Upper lobe of left lung (tissue), 6 donors: Measurements from ENCODE around the gene VIPR1. TPM values are rescaled to one million over a fixed set of nuclear protein-coding genes. Genes with fewer than 3 reads are reported as not detected.
A peak's percentile ranks its signal among the peaks of the same experiment; 100 is the strongest.

ENCODE experiments used
- ATAC-seq, 2 donors: fragments of 200-7000 bp; cut with Tn5 transposase; one replicate each; pipeline ENCODE4 v1.9.1; 2022; ENCODE audit warnings: mild to moderate bottlenecking in 2 of 2, moderate library complexity in 2 of 2; ENCODE audit not compliant: low FRiP score in 2 of 2
- DNase-seq, 2 donors: peaks; one replicate each; pipeline ENCODE4 v3.0.0-alpha.2; 2019 to 2020
- H3K27ac ChIP-seq, 4 donors: fragments of 200-600 bp; sonication (generic); one replicate each; pipeline ENCODE4 v1.5.1; 2016 to 2019
- H3K27me3 ChIP-seq, 4 donors: fragments of 200-600 bp; sonication (generic); one replicate each; pipeline ENCODE4 v1.5.1; 2017 to 2019
- H3K36me3 ChIP-seq, 4 donors: fragments of 200-600 bp; sonication (generic); one replicate each; pipeline ENCODE4 v1.5.1; 2016 to 2019
- H3K4me1 ChIP-seq, 4 donors: fragments of 200-600 bp; sonication (generic); one replicate each; pipeline ENCODE4 v1.5.1; 2018 to 2019
- H3K4me3 ChIP-seq, 4 donors: fragments of 200-600 bp; sonication (generic); one replicate each; pipeline ENCODE4 v1.5.1; 2017 to 2019; ENCODE audit warnings: mild to moderate bottlenecking in 2 of 4, moderate library complexity in 1 of 4
- H3K9me3 ChIP-seq, 4 donors: fragments of 200-600 bp; sonication (generic); one replicate each; pipeline ENCODE4 v1.5.1; 2018 to 2019
- EP300 ChIP-seq, 4 donors: sonication (generic); formaldehyde crosslinking; IDR thresholded peaks; one replicate each; pipeline ENCODE4 v1.5.1; 2017; ENCODE audit warnings: antibody characterized with exemption in 4 of 4, control low read depth in 2 of 4
- POLR2A ChIP-seq, 4 donors: fragments of 450-650 bp; IDR thresholded peaks; one replicate each; pipeline ENCODE4 v1.5.1; 2016 to 2017; ENCODE audit warnings: antibody characterized with exemption in 4 of 4, mild to moderate bottlenecking in 2 of 4
- POLR2AphosphoS5 ChIP-seq, 2 donors: sonication (generic); formaldehyde crosslinking; IDR thresholded peaks; one replicate each; pipeline ENCODE4 v1.5.1; 2017; ENCODE audit warnings: antibody characterized with exemption in 2 of 2
- WGBS, 2 donors: methylation state at CpG; one replicate each; pipeline ENCODE4 v1.1.5; 2017 to 2018; 5-methylcytosine and 5-hydroxymethylcytosine counted together
- small RNA-seq, 4 donors: library from RNA; depleted of rRNA; stranded (forward); fragments of <200 nt; gene quantifications; one replicate each; pipeline ENCODE3, GENCODE V24; 2016
- total RNA-seq, 6 donors: library from RNA; depleted of rRNA in 4 of 6; stranded (reverse); fragments of >200 nt in 4 of 6; gene quantifications; one replicate each; pipeline versions ENCODE4 v1.1.0 to v1.2.1, GENCODE V29; 2016 to 2021
- TF ChIP-seq, protein P1 (sequence below), 6 experiments: fragments of 450-650 bp in 4 of 6; fragments of 200-600 bp in 2 of 6; sonication (generic) in 2 of 6; IDR thresholded peaks; one replicate each; pipeline ENCODE4 v1.5.1; 2016 to 2019; ENCODE audit warnings: antibody characterized with exemption in 6 of 6
- donor health status: DM: no; HTN: no; CAD: no; lungs with moderate emphysema.
- donor health status: DM: no; HTN: yes; CAD: no; lungs with severe emphysema.

VIPR1 gene
- total RNA-seq, 6 donors from 2014 or later, result 92.6 to 577 (median 198) TPM

DNA sequence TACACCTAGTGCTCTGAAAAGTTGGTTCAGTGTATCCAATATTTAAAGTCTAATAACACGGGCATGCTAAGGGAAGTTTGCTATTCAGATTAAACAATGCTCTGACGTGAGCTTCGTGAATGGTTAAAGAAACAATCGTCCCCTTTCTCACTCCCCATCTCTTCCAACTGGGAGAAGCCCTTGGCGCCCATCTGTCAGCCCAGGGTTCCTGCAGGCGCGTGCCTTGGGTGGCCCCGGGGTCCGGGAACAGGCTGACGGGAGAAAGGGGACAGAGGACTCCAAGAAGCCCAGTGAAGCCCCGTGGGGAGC, 78.9 kb downstream of the VIPR1 start:
- DNase-seq (no peak), ATAC-seq (no peak)
- Histone ChIP-seq H3K4me3 (peak overlapping the region; percentile 38 to 94 (median 75)), H3K27me3 (no peaks in the 10 kb centered on the region), H3K27ac (peak overlapping the region; percentile 85 to 96 (median 88)), H3K9me3 (no peaks in the 10 kb centered on the region), H3K4me1 (peaks cover 14 to 32% (median 24%) of the 10 kb centered on the region in 4 donors), H3K36me3 (no peaks in the 10 kb centered on the region)
- TF ChIP-seq EP300 (IDR thresholded peaks at IDR 0.05) (no peak), POLR2A (IDR thresholded peaks at IDR 0.05) (no peak), POLR2AphosphoS5 (IDR thresholded peaks at IDR 0.05) (no peak)
- TF ChIP-seq, protein P1, sequence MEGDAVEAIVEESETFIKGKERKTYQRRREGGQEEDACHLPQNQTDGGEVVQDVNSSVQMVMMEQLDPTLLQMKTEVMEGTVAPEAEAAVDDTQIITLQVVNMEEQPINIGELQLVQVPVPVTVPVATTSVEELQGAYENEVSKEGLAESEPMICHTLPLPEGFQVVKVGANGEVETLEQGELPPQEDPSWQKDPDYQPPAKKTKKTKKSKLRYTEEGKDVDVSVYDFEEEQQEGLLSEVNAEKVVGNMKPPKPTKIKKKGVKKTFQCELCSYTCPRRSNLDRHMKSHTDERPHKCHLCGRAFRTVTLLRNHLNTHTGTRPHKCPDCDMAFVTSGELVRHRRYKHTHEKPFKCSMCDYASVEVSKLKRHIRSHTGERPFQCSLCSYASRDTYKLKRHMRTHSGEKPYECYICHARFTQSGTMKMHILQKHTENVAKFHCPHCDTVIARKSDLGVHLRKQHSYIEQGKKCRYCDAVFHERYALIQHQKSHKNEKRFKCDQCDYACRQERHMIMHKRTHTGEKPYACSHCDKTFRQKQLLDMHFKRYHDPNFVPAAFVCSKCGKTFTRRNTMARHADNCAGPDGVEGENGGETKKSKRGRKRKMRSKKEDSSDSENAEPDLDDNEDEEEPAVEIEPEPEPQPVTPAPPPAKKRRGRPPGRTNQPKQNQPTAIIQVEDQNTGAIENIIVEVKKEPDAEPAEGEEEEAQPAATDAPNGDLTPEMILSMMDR (IDR thresholded peaks at IDR 0.05), result peak in 1 of 6 experiments; percentile 6
- 0% methylated on average over 5 to 11 of the region's 11 CpGs for WGBS, 2 donors

DNA sequence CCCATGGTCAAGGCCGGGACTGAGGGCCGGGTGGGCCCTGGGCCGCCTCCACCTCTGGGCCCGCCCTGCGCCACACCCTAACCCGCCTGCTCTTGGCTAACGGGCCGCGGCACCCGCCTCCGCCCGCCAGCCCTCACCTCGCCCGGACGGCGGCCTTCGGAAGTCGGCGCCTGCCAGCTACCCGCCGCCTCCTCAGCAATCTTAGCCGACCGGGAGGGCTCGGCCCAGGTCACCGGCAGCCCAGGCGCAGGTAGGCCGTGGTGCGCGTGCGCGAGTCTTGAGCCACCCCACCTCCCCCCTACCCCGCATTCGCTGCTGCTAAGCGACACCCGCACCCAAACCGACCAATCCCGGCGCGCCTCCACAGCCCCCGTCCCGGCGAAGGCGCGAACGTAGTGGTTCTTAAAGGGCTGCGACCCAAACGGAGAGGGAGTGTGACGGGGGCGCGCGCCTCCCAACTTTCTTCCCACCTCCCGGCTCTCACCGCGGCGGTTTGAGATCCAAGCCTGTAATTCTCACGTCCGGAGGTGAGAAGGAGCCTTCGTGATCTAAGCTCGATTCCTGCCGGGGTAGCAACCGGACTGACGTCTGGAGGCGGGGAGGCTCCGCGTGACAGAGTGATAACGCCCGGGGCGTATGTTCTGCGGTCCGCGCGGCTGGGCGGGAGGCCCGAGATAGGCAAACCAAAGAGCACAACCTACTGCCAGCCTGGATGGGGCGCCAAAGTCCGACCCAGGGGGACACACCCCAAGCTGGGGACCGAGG, 79.4 kb downstream of the VIPR1 start, which contains the start of gene SEC22C:
SEC22C (minus strand) TSS at position 259 of the 765 bp plus-strand sequence. CDS start 12,921 bp downstream, outside the sequence.
- TF ChIP-seq, protein P1 (IDR thresholded peaks at IDR 0.05), result peak in 3 of 6 experiments; percentile 37 to 52 (median 44)
- peak in 1 of 4 donors; percentile 40 for TF ChIP-seq EP300 (IDR thresholded peaks at IDR 0.05)
- peak in 3 of 4 donors; percentile 52 to 90 (median 83) for TF ChIP-seq POLR2A (IDR thresholded peaks at IDR 0.05)
- peak; percentile 58 to 92 for TF ChIP-seq POLR2AphosphoS5 (IDR thresholded peaks at IDR 0.05)
- peaks cover 14 to 32% (median 24%) of the 10 kb centered on the region in 4 donors for H3K4me1 ChIP-seq
- H3K36me3 ChIP-seq, result no peaks in the 10 kb centered on the region
- peak; percentile 98 to 99 for ATAC-seq
- peak; percentile 97 to 98 for DNase-seq
- H3K9me3 ChIP-seq, result no peaks in the 10 kb centered on the region
- peak within 1 kb of the TSS; percentile 85 to 96 (median 88) for H3K27ac ChIP-seq
- H3K27me3 ChIP-seq, result no peaks in the 10 kb centered on the region
- H3K4me3 ChIP-seq, result peak within 1 kb of the TSS; percentile 38 to 94 (median 75)
- 0 to 1% methylated on average over 41 to 75 of the region's 77 CpGs for whole genome bisulfite sequencing, 2 donors

DNA sequence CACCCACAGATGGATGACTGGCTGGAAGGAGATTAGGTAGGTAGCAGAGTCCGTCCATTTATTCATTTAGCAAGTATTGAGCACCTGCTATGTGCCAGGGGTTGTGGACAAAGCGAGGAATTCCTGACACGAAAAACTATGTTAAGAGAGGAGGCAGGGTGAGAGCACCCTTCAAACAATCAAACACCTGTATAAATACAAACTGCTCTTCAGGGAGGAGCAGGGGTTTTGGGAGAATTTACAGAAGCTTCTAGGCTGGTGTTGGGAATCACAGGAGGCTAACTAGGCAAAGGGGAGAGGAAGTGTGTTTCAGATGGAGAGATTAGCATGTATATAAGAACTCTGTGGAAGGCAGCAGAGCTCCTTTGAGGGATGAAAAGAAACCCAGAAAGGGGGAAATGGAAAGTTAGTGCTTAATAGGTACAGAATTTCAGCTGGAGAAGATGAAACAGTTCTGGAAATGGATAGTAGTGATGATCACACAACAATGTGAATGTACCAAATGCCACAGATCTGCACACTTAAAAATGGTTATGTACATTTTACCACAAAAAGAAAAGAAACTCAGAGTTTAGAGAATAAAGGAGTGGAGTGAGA, 80.1 kb downstream of the VIPR1 start:
- TF ChIP-seq EP300 (IDR thresholded peaks at IDR 0.05) (no peak), POLR2A (IDR thresholded peaks at IDR 0.05) (no peak)
- Histone ChIP-seq H3K4me3 (peak overlapping the region; percentile 38 to 94 (median 75)), H3K27ac (peak overlapping the region; percentile 85 to 96 (median 88)), H3K9me3 (no peaks in the 10 kb centered on the region), H3K4me1 (peaks cover 14 to 32% (median 24%) of the 10 kb centered on the region in 4 donors), H3K36me3 (no peaks in the 10 kb centered on the region), H3K27me3 (no peaks in the 10 kb centered on the region)
- 0 to 5% methylated on average over 3 of the region's 3 CpGs for WGBS, 2 donors
- ATAC-seq (no peak), DNase-seq (no peak)

Small RNAs within 50 kb of the gene (small RNA-seq; reads per million reads assigned to genes)
- 0 reads per million in 4 donors for gene AC092047.1

Other genes with a start within 250 kb of the VIPR1 start
- gene CCK, start 236.5 kb upstream of the VIPR1 start, total RNA-seq, result 1 to 10 TPM in 3 of 6 donors, not detected in 3; 2.0 to 7.3 (median 3.3) TPM
- gene LYZL4, start 92.0 kb upstream of the VIPR1 start, total RNA-seq, result not detected
- 10 to 100 TPM; 36.3 to 59.7 (median 50.6) TPM for gene SEC22C, start 79.3 kb downstream of the VIPR1 start, total RNA-seq
- 10 to 100 TPM in 4 of 6 donors, 1 to 10 TPM in 2; 2.6 to 25.8 (median 17.9) TPM for gene SS18L2, start 88.2 kb downstream of the VIPR1 start, total RNA-seq
- 100 to 1,000 TPM in 3 of 6 donors, 10 to 100 TPM in 3; 53.7 to 231 (median 103) TPM for gene NKTR, start 98.0 kb downstream of the VIPR1 start, total RNA-seq
- 10 to 100 TPM; 25.1 to 35.8 (median 29.9) TPM for gene ZBTB47, start 151.1 kb downstream of the VIPR1 start, total RNA-seq
- not detected for gene KLHL40, start 182.9 kb downstream of the VIPR1 start, total RNA-seq
- 1 to 10 TPM in 2 of 6 donors, under 1 TPM in 2, not detected in 2; 0.71 to 1.6 (median 0.98) TPM for gene HHATL, start 200.2 kb downstream of the VIPR1 start, total RNA-seq